HepG2 (cell line): ENCODE results near the gene ARG2. TPM values are rescaled to one million over a fixed set of nuclear protein-coding genes. Genes with fewer than 3 reads are reported as not detected.
A peak's percentile ranks its signal among the peaks of the same experiment; 100 is the strongest.

Experiments
- ARID2 ChIP-seq: sonication (generic); formaldehyde crosslinking; IDR thresholded peaks from 2 replicates; pipeline ENCODE4 v1.8.1; 2022; ENCODE audit warnings: mild to moderate bottlenecking, missing genetic modification reagents, borderline replicate concordance
- CBX2 ChIP-seq, 2 experiments: fragments of 200-600 bp in 1 of 2; sonication (generic); formaldehyde crosslinking in 1 of 2; IDR thresholded peaks; 2 replicates each; pipeline versions ENCODE4 v1.7.0 to v1.8.1; 2018 to 2022; ENCODE audit warnings: low read depth in 2 of 2, low read length in 1 of 2, mild to moderate bottlenecking in 1 of 2, missing genetic modification reagents in 1 of 2
- CREM ChIP-seq, 2 experiments: sonication (generic) in 1 of 2; formaldehyde crosslinking in 1 of 2; IDR thresholded peaks; 2 replicates each; pipeline versions ENCODE4 v1.4.0 to v1.6.1; 2016 to 2020; ENCODE audit warnings: antibody characterized with exemption in 1 of 2, mild to moderate bottlenecking in 1 of 2, missing genetic modification reagents in 1 of 2
- FUBP1 ChIP-seq: sonication (generic); formaldehyde crosslinking; IDR thresholded peaks from 2 replicates; pipeline ENCODE4 v1.5.1; 2020; ENCODE audit warnings: missing genetic modification reagents, mild to moderate bottlenecking, borderline replicate concordance
- HNRNPK ChIP-seq: fragments of 200-400 bp; formaldehyde crosslinking; IDR thresholded peaks from 2 replicates; pipeline ENCODE4 v1.6.1; 2018; ENCODE audit warnings: low read length, low read depth, moderate library complexity, mild to moderate bottlenecking; ENCODE audit not compliant: poor library complexity, severe bottlenecking
- HOXA3 ChIP-seq: sonication (generic); formaldehyde crosslinking; IDR thresholded peaks from 2 replicates; pipeline ENCODE4 v1.5.0; 2020; ENCODE audit warnings: missing genetic modification reagents
- KDM2A ChIP-seq: sonication (generic); formaldehyde crosslinking; IDR thresholded peaks from 2 replicates; pipeline ENCODE4 v1.4.0; 2020; ENCODE audit warnings: low read depth, missing genetic modification reagents, borderline replicate concordance
- MLX ChIP-seq: IDR thresholded peaks from 2 replicates; pipeline ENCODE4 v1.6.1; 2016
- RARG ChIP-seq: sonication (generic); formaldehyde crosslinking; IDR thresholded peaks from 2 replicates; pipeline ENCODE4 v1.4.0; 2020; ENCODE audit warnings: low read depth, mild to moderate bottlenecking, missing genetic modification reagents
- RXRA ChIP-seq: sonication (generic); formaldehyde crosslinking; IDR thresholded peaks from 2 replicates; pipeline ENCODE4 v1.5.1; 2020; ENCODE audit warnings: missing genetic modification reagents
- TBX3 ChIP-seq: fragments of 450-650 bp; IDR thresholded peaks from 2 replicates; pipeline ENCODE4 v1.6.1; 2017; ENCODE audit warnings: antibody characterized with exemption, mild to moderate bottlenecking, inconsistent platforms, borderline replicate concordance
- TCF7L2 ChIP-seq: IDR thresholded peaks from 2 replicates; pipeline ENCODE4 v1.6.1; 2011; ENCODE audit warnings: mild to moderate bottlenecking, low read depth, low read length, moderate library complexity
- TGIF2 ChIP-seq: IDR thresholded peaks from 2 replicates; pipeline ENCODE4 v1.6.1; 2016; ENCODE audit warnings: control low read depth, missing compliant biosample characterization
- ZBTB20 ChIP-seq: sonication (generic); formaldehyde crosslinking; IDR thresholded peaks from 2 replicates; pipeline ENCODE4 v1.8.1; 2023; ENCODE audit warnings: missing genetic modification reagents, low read depth, mild to moderate bottlenecking, borderline replicate concordance
- ZNF142 ChIP-seq: sonication (generic); formaldehyde crosslinking; IDR thresholded peaks from 2 replicates; pipeline ENCODE4 v1.4.0; 2020; ENCODE audit warnings: missing genetic modification reagents
- ZNF207 ChIP-seq: fragments of 450-650 bp; IDR thresholded peaks from 2 replicates; pipeline ENCODE4 v1.6.1; 2016; ENCODE audit warnings: antibody characterized with exemption, borderline replicate concordance
- ZNF496 ChIP-seq: sonication (generic); formaldehyde crosslinking; IDR thresholded peaks from 2 replicates; pipeline ENCODE4 v1.8.1; 2023; ENCODE audit warnings: mild to moderate bottlenecking, moderate library complexity, missing genetic modification reagents; ENCODE audit not compliant: insufficient replicate concordance
- ZNF550 ChIP-seq: sonication (generic); formaldehyde crosslinking; IDR thresholded peaks from 2 replicates; pipeline ENCODE4 v1.4.0; 2020; ENCODE audit warnings: mild to moderate bottlenecking, missing genetic modification reagents, borderline replicate concordance
- ZNF749 ChIP-seq: sonication (generic); formaldehyde crosslinking; IDR thresholded peaks from 2 replicates; pipeline ENCODE4 v1.8.0; 2022; ENCODE audit warnings: mild to moderate bottlenecking, missing genetic modification reagents, moderate library complexity, borderline replicate concordance
- ZNF891 ChIP-seq: sonication (generic); formaldehyde crosslinking; IDR thresholded peaks from 2 replicates; pipeline ENCODE4 v1.5.0; 2020; ENCODE audit warnings: mild to moderate bottlenecking, missing genetic modification reagents
- polyA plus RNA-seq, 8 experiments: library from polyadenylated mRNA; depleted of rRNA in 3 of 8; stranded (reverse) in 7 of 8; unstranded in 1 of 8; fragments of >200 nt; fragmentation: Illumina TruSeq in 4 of 8; extraction: Trizol in 4 of 8; gene quantifications; 2 replicates each; pipeline versions ENCODE4 v1.2.1 to v1.2.3, GENCODE V29; 2011 to 2016; ENCODE audit warnings: low read depth in 4 of 8, missing spikeins in 1 of 8, mixed read lengths in 1 of 8; ENCODE audit not compliant: insufficient read depth in 1 of 8
- total RNA-seq, 5 experiments: library from RNA; depleted of rRNA; stranded (reverse); fragments of >200 nt; fragmentation: Illumina TruSeq; extraction: Trizol; gene quantifications; 2 replicates each; pipeline ENCODE4 v1.2.3, GENCODE V29; 2016; ENCODE audit warnings: low read depth in 1 of 5

ARG2 gene
- total and polyA plus RNA-seq, 2 of the 13 experiments (the other 11 are each of a cell fraction or from before 2014, with no cell fraction given): 37.5 to 73.6 TPM

GRCh38 chr14:67695394-67695949 is 75.8 kb downstream of the ARG2 start, which contains the start of gene RDH11 (continued):
- TF ChIP-seq ZNF142: no peak
- TF ChIP-seq HOXA3 (CRISPR knock-in tag): peak; percentile 92
- peak; percentile 81 for TF ChIP-seq CREM (IDR thresholded peaks at IDR 0.05)
- TF ChIP-seq CREM (CRISPR knock-in tag; IDR thresholded peaks at IDR 0.05): no peak
- TF ChIP-seq KDM2A (CRISPR knock-in tag): peak; percentile 75; the same call in 1 of the 2 replicates
- no peak for TF ChIP-seq TBX3
- TF ChIP-seq TGIF2 (CRISPR knock-in tag): peak; percentile 33; the same call in 1 of the 2 replicates
- no peak for TF ChIP-seq TCF7L2
- TF ChIP-seq FUBP1 (CRISPR knock-in tag): 0 out of 2 replicates have a peak, but pooled peaks have one; percentile 11
- TF ChIP-seq RXRA (CRISPR knock-in tag): no peak
- no peak for TF ChIP-seq HNRNPK
- TF ChIP-seq ZNF496 (CRISPR knock-in tag): no peak
- peak; percentile 78 for TF ChIP-seq ZNF891
- no peak for TF ChIP-seq RARG (CRISPR knock-in tag)
- no peak for TF ChIP-seq MLX (CRISPR knock-in tag)
- no peak for TF ChIP-seq ZNF749 (CRISPR knock-in tag)
- no peak for TF ChIP-seq ZNF207
- TF ChIP-seq ZNF550 (CRISPR knock-in tag): no peak
- TF ChIP-seq ZBTB20 (CRISPR knock-in tag): no peak
- no peak for TF ChIP-seq CBX2 (IDR thresholded peaks at IDR 0.05; ENCODE audit: low read depth, low read length)
- TF ChIP-seq CBX2 (CRISPR knock-in tag; IDR thresholded peaks at IDR 0.05; ENCODE audit: low read depth): no peak
- no peak for TF ChIP-seq ARID2 (CRISPR knock-in tag)
